22Rv1 (cell line): ENCODE measurements around the gene CHD9NB.

Source experiments
- ZFX ChIP-seq: fragments of 450-650 bp; IDR thresholded peaks from 2 replicates; pipeline ENCODE4 v1.6.1; 2017; ENCODE audit warnings: antibody characterized with exemption, borderline replicate concordance
- TF ChIP-seq, protein P1 (sequence below): fragments of 450-650 bp; IDR thresholded peaks from 2 replicates; pipeline ENCODE4 v1.5.1; 2017; ENCODE audit warnings: mild to moderate bottlenecking

DNA sequence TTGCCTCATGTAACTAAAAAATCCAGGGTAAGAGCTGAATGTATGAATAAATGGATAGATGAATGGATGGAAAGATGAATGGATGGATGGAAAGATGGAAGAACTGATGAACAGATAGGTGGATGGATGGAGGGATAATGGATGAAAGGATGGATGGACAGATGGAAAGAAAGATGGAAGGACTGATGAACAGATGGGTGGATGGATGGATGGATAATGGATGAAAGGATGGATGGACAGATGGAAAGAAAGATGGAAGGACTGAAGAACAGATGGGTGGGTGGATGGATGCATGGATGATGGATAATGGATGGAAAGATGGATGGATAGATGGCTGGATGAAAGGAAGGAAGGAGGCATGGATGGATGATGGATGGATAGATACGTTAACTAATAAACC is 11.9 kb downstream of the CHD9NB start:
- TF ChIP-seq, protein P1, sequence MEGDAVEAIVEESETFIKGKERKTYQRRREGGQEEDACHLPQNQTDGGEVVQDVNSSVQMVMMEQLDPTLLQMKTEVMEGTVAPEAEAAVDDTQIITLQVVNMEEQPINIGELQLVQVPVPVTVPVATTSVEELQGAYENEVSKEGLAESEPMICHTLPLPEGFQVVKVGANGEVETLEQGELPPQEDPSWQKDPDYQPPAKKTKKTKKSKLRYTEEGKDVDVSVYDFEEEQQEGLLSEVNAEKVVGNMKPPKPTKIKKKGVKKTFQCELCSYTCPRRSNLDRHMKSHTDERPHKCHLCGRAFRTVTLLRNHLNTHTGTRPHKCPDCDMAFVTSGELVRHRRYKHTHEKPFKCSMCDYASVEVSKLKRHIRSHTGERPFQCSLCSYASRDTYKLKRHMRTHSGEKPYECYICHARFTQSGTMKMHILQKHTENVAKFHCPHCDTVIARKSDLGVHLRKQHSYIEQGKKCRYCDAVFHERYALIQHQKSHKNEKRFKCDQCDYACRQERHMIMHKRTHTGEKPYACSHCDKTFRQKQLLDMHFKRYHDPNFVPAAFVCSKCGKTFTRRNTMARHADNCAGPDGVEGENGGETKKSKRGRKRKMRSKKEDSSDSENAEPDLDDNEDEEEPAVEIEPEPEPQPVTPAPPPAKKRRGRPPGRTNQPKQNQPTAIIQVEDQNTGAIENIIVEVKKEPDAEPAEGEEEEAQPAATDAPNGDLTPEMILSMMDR: no peak
- no peak for TF ChIP-seq ZFX
